Epithelial cell of alveolus of lung (primary cell): Measurements from ENCODE around the gene NPC1L1. TPM values are rescaled to one million over a fixed set of nuclear protein-coding genes. Genes with fewer than 3 reads are reported as not detected.

ENCODE experiments used
- total RNA-seq: library from RNA; depleted of rRNA; stranded (reverse); fragments of >200 nt; gene quantifications from 2 replicates; pipeline ENCODE4 v1.2.1, GENCODE V29; 2015

Gene NPC1L1, protein sequence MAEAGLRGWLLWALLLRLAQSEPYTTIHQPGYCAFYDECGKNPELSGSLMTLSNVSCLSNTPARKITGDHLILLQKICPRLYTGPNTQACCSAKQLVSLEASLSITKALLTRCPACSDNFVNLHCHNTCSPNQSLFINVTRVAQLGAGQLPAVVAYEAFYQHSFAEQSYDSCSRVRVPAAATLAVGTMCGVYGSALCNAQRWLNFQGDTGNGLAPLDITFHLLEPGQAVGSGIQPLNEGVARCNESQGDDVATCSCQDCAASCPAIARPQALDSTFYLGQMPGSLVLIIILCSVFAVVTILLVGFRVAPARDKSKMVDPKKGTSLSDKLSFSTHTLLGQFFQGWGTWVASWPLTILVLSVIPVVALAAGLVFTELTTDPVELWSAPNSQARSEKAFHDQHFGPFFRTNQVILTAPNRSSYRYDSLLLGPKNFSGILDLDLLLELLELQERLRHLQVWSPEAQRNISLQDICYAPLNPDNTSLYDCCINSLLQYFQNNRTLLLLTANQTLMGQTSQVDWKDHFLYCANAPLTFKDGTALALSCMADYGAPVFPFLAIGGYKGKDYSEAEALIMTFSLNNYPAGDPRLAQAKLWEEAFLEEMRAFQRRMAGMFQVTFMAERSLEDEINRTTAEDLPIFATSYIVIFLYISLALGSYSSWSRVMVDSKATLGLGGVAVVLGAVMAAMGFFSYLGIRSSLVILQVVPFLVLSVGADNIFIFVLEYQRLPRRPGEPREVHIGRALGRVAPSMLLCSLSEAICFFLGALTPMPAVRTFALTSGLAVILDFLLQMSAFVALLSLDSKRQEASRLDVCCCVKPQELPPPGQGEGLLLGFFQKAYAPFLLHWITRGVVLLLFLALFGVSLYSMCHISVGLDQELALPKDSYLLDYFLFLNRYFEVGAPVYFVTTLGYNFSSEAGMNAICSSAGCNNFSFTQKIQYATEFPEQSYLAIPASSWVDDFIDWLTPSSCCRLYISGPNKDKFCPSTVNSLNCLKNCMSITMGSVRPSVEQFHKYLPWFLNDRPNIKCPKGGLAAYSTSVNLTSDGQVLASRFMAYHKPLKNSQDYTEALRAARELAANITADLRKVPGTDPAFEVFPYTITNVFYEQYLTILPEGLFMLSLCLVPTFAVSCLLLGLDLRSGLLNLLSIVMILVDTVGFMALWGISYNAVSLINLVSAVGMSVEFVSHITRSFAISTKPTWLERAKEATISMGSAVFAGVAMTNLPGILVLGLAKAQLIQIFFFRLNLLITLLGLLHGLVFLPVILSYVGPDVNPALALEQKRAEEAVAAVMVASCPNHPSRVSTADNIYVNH (N-terminal part only)
- 0.24 TPM in 1 of 2 replicates, not detected in the other for total RNA-seq

GRCh38 chr7:44541028-44541869 lies at the start of gene NPC1L1:
TSS of gene NPC1L1 (minus strand) at chr7:44541330. CDS start at chr7:44541259, 71 bp downstream.

DNA sequence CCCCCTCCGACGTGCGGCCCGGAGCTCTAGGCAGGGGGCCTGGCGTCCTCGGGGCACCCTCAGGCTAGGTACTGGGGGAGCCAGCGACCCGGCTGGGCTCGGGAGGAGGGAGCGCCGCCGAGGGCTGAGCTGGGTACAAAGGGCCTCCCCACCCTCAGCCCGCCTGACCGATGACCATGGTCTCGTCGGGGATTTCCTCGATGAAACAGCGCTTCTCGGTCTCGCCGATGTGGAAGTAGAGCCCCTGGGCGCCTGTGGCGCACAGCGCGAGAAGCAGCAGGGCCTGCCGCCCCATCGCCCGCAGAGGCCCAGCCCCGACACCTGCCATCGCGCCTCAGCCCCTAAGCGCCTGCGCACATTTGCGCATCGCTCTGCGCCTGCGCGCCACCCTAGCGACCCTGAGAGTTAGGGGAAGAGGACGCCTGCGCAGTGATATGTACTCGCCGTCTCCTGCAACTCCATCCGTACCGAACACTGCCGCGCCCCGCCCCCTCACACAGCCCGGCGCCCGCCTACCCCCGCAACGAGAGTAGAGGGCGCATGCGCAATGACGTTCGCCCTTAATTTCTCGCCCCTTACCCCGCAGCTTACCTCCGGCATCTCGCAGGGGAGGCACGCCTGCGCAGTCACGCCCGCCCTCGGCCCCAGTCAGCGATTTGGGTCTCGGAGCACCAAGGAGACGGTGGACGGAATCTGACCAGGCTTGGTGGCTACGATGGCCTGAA lies 40.9 kb upstream of the NPC1L1 start, which contains the start of gene TMED4:
TSS of gene TMED4 (minus strand) at position 353 of the 725 bp plus-strand sequence. CDS start at position 328, 25 bp downstream.

GRCh38 chr7:44573464-44574286 lies 32.5 kb upstream of the NPC1L1 start, which contains the start of gene DDX56:
TSS of gene DDX56 (minus strand) at chr7:44573908. CDS start at chr7:44573895, 13 bp downstream.

DNA sequence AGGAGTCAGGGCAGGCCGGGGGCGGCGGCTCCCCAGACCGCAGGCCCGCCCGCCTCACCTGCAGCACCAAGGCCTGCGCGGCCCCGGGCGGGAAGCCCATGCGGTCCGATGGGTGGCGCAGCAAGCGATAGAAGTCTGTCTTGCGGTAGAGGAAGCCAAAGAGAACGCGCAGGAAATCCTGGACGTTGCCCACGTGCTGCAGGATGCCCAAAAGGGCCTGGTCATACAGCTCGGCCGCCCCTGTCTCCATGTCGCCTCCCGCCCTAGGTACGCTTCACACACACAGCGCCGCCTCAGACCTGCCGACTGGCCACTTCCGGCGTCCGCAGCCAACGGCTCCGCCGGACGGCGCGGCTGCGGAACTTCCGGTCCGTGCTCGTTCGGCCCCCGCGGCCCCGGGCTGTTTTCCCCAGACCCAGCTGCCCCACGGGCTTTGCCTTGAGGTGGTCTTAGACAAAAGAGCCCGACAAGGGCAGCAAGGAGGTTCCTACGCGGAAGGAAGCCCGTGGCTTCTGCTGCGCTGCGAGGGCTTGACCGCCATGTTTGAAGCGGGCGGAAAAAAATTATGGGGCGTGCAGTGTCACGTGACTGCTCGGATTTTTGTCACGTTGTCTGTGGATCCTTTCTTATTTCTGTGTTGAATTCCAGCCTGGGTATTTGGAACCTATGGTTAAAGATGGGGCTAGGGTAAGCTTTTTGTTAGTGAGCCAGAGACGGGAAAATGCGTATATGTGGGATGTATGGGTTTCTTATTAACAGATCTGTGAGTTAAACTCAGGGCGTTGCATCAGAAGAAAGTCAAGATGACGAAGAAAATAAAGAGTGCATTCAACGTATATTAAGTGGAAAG lies 50.6 kb downstream of the NPC1L1 start, which contains the start of gene NUDCD3:
TSS of gene NUDCD3 (minus strand) at position 308 of the 850 bp plus-strand sequence. CDS start at position 250, 58 bp downstream.

Other genes starting within 250 kb of the NPC1L1 start
- gene CAMK2B, start 215.7 kb downstream of the NPC1L1 start, total RNA-seq, result not detected in 2 replicates
- 42.4 and 46.7 TPM in 2 replicates for gene NUDCD3, start 50.7 kb downstream of the NPC1L1 start, total RNA-seq
- gene DDX56, start 32.6 kb upstream of the NPC1L1 start, total RNA-seq, result 45.0 and 79.8 TPM in 2 replicates
- gene TMED4, start 40.9 kb upstream of the NPC1L1 start, total RNA-seq, result 59.8 and 87.7 TPM in 2 replicates
- gene OGDH, start 65.3 kb upstream of the NPC1L1 start, total RNA-seq, result 50.4 and 82.7 TPM in 2 replicates
- 12.3 and 13.5 TPM in 2 replicates for gene ZMIZ2, start 207.5 kb upstream of the NPC1L1 start, total RNA-seq